Measurements from ENCODE around the gene JCAD.

Gene JCAD

GRCh38 chr10:30063099-30063498 is 3.7 kb upstream of the JCAD start:
- H3K4me3 ChIP-seq (ENCODE audit: control insufficient read depth, low read depth, low read length), result no peak overlapping the region
- DNase-seq (ENCODE audit: low read depth), result no peak
- TF ChIP-seq CTCF (conservative IDR thresholded peaks at IDR 0.05; ENCODE audit: control insufficient read depth, insufficient read depth, low read depth, low read length), result no peak

- no peak overlapping the region for H3K4me3 ChIP-seq (ENCODE audit: control insufficient read depth, low read depth, low read length)
- TF ChIP-seq CTCF (conservative IDR thresholded peaks at IDR 0.05; ENCODE audit: control insufficient read depth, insufficient read depth, low read depth, low read length), result no peak
- DNase-seq (ENCODE audit: low read depth), result no peak
Measured at GRCh38 chr10:30062582-30062981, 3.2 kb upstream of the JCAD start.

GRCh38 chr10:30062090-30062489 is 2.7 kb upstream of the JCAD start:
- H3K4me3 ChIP-seq (ENCODE audit: control insufficient read depth, low read depth, low read length), result no peak overlapping the region
- DNase-seq (ENCODE audit: low read depth), result peak; percentile 82
- no peak for TF ChIP-seq CTCF (conservative IDR thresholded peaks at IDR 0.05; ENCODE audit: control insufficient read depth, insufficient read depth, low read depth, low read length)

GRCh38 chr10:30058570-30059132 is 735 bp downstream of the JCAD start:
- H3K4me3 ChIP-seq (ENCODE audit: control insufficient read depth, low read depth, low read length), result peak overlapping the region; percentile 60
- DNase-seq (ENCODE audit: low read depth), result no peak
- no peak for TF ChIP-seq CTCF (conservative IDR thresholded peaks at IDR 0.05; ENCODE audit: control insufficient read depth, insufficient read depth, low read depth, low read length)

- DNase-seq (ENCODE audit: low read depth), result no peak
- no peak for TF ChIP-seq CTCF (conservative IDR thresholded peaks at IDR 0.05; ENCODE audit: control insufficient read depth, insufficient read depth, low read depth, low read length)
- H3K4me3 ChIP-seq (ENCODE audit: control insufficient read depth, low read depth, low read length), result peak overlapping the region; percentile 60
Measured at GRCh38 chr10:30057894-30058556, 1.4 kb downstream of the JCAD start.

- H3K4me3 ChIP-seq (ENCODE audit: control insufficient read depth, low read depth, low read length), result peak overlapping the region; percentile 0
- no peak for TF ChIP-seq CTCF (conservative IDR thresholded peaks at IDR 0.05; ENCODE audit: control insufficient read depth, insufficient read depth, low read depth, low read length)
- DNase-seq (ENCODE audit: low read depth), result peak; percentile 25
Measured at GRCh38 chr10:30057421-30057841, 2.0 kb downstream of the JCAD start.

Data from fibroblast of mammary gland (primary cell).